ENCODE data around the gene HBP1. TPM values are rescaled to one million over a fixed set of nuclear protein-coding genes. Genes with fewer than 3 reads are reported as not detected.
A peak's percentile ranks its signal among the peaks of the same experiment; 100 is the strongest.

Gene HBP1
- total and polyA plus RNA-seq, 2 experiments from 2014 or later, result 36.0 to 52.8 TPM

DNA sequence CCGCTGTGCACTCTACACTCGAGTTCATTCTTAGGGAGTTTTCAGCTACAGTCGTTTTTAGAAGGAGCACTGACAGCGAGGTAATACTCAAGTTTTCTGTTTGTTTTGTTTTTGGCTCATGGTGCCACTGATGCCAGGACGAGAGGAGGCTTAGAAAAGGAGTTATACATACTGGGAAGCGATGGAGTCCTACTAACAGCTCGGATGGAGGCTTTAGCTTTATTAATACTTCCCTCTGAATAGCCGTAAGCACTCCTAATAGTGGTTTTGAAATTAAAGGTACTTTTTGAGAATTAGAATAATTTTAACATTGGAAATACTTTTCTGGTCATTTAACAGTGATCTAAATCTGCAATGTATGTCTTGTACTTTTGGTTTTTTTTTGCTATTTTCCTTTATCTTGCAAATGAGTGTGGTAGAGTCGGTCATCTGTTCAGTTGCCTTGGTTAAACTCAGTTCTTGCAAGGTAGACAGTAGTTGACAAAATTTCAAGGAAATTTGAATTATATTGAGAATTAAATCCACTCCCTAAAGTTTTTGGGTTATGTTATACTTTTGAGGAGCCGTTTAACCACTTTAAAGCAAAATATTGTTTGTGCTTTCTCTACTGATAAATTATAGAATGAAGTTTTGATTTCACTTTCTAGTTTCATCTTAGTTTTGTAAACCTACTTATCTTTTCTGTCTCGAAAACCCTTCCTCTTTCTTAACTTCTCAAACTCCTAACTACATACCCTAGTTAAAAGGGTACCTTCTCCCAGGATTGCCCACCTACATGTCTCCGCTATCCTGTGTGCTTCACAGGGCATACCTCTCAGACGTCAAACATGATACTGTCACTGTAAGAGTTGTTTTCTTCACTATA, 1.5 kb downstream of the HBP1 start:
- peak overlapping the region; percentile 89 for H3K4me2 ChIP-seq
- no peaks in the 10 kb centered on the region for H4K20me1 ChIP-seq (replicated peaks; ENCODE audit: insufficient read depth)
- ATAC-seq, result no peak
- no peak for DNase-seq (ENCODE audit: low spot score)
- TF ChIP-seq, protein P1, sequence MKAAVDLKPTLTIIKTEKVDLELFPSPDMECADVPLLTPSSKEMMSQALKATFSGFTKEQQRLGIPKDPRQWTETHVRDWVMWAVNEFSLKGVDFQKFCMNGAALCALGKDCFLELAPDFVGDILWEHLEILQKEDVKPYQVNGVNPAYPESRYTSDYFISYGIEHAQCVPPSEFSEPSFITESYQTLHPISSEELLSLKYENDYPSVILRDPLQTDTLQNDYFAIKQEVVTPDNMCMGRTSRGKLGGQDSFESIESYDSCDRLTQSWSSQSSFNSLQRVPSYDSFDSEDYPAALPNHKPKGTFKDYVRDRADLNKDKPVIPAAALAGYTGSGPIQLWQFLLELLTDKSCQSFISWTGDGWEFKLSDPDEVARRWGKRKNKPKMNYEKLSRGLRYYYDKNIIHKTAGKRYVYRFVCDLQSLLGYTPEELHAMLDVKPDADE (IDR thresholded peaks at IDR 0.05), result no peak
- TF ChIP-seq EZH2 (IDR thresholded peaks at IDR 0.05; ENCODE audit: low read depth, unreplicated experiment) (no peak), POLR2AphosphoS5 (IDR thresholded peaks at IDR 0.05; ENCODE audit: low read depth) (no peak), ZNF331 (CRISPR knock-in tag; IDR thresholded peaks at IDR 0.05; ENCODE audit: low read depth) (no peak), STAT1 (IDR thresholded peaks at IDR 0.05; ENCODE audit: unreplicated experiment) (no peak), CREB1 (CRISPR knock-in tag; IDR thresholded peaks at IDR 0.05; ENCODE audit: low read depth) (no peak), CTCF (conservative IDR thresholded peaks at IDR 0.05; ENCODE audit: low read depth in 2 of 2) (no peak), JUNB (IDR thresholded peaks at IDR 0.05; ENCODE audit: unreplicated experiment) (no peak), ZNF114 (CRISPR knock-in tag; IDR thresholded peaks at IDR 0.05) (no peak), NANOG (IDR thresholded peaks at IDR 0.05; ENCODE audit: borderline replicate concordance) (no peak), EZH2phosphoT487 (IDR thresholded peaks at IDR 0.05; ENCODE audit: unreplicated experiment) (no peak)
- TF ChIP-seq, protein P2, sequence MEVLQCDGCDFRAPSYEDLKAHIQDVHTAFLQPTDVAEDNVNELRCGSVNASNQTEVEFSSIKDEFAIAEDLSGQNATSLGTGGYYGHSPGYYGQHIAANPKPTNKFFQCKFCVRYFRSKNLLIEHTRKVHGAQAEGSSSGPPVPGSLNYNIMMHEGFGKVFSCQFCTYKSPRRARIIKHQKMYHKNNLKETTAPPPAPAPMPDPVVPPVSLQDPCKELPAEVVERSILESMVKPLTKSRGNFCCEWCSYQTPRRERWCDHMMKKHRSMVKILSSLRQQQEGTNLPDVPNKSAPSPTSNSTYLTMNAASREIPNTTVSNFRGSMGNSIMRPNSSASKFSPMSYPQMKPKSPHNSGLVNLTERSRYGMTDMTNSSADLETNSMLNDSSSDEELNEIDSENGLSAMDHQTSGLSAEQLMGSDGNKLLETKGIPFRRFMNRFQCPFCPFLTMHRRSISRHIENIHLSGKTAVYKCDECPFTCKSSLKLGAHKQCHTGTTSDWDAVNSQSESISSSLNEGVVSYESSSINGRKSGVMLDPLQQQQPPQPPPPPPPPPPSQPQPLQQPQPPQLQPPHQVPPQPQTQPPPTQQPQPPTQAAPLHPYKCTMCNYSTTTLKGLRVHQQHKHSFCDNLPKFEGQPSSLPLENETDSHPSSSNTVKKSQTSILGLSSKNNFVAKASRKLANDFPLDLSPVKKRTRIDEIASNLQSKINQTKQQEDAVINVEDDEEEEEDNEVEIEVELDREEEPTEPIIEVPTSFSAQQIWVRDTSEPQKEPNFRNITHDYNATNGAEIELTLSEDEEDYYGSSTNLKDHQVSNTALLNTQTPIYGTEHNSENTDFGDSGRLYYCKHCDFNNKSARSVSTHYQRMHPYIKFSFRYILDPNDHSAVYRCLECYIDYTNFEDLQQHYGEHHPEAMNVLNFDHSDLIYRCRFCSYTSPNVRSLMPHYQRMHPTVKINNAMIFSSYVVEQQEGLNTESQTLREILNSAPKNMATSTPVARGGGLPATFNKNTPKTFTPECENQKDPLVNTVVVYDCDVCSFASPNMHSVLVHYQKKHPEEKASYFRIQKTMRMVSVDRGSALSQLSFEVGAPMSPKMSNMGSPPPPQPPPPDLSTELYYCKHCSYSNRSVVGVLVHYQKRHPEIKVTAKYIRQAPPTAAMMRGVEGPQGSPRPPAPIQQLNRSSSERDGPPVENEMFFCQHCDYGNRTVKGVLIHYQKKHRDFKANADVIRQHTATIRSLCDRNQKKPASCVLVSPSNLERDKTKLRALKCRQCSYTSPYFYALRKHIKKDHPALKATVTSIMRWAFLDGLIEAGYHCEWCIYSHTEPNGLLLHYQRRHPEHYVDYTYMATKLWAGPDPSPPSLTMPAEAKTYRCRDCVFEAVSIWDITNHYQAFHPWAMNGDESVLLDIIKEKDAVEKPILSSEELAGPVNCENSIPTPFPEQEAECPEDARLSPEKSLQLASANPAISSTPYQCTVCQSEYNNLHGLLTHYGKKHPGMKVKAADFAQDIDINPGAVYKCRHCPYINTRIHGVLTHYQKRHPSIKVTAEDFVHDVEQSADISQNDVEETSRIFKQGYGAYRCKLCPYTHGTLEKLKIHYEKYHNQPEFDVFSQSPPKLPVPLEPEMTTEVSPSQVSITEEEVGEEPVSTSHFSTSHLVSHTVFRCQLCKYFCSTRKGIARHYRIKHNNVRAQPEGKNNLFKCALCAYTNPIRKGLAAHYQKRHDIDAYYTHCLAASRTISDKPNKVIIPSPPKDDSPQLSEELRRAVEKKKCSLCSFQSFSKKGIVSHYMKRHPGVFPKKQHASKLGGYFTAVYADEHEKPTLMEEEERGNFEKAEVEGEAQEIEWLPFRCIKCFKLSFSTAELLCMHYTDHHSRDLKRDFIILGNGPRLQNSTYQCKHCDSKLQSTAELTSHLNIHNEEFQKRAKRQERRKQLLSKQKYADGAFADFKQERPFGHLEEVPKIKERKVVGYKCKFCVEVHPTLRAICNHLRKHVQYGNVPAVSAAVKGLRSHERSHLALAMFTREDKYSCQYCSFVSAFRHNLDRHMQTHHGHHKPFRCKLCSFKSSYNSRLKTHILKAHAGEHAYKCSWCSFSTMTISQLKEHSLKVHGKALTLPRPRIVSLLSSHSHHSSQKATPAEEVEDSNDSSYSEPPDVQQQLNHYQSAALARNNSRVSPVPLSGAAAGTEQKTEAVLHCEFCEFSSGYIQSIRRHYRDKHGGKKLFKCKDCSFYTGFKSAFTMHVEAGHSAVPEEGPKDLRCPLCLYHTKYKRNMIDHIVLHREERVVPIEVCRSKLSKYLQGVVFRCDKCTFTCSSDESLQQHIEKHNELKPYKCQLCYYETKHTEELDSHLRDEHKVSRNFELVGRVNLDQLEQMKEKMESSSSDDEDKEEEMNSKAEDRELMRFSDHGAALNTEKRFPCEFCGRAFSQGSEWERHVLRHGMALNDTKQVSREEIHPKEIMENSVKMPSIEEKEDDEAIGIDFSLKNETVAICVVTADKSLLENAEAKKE (CRISPR knock-in tag; IDR thresholded peaks at IDR 0.05), result no peak
- TF ChIP-seq, protein P3, sequence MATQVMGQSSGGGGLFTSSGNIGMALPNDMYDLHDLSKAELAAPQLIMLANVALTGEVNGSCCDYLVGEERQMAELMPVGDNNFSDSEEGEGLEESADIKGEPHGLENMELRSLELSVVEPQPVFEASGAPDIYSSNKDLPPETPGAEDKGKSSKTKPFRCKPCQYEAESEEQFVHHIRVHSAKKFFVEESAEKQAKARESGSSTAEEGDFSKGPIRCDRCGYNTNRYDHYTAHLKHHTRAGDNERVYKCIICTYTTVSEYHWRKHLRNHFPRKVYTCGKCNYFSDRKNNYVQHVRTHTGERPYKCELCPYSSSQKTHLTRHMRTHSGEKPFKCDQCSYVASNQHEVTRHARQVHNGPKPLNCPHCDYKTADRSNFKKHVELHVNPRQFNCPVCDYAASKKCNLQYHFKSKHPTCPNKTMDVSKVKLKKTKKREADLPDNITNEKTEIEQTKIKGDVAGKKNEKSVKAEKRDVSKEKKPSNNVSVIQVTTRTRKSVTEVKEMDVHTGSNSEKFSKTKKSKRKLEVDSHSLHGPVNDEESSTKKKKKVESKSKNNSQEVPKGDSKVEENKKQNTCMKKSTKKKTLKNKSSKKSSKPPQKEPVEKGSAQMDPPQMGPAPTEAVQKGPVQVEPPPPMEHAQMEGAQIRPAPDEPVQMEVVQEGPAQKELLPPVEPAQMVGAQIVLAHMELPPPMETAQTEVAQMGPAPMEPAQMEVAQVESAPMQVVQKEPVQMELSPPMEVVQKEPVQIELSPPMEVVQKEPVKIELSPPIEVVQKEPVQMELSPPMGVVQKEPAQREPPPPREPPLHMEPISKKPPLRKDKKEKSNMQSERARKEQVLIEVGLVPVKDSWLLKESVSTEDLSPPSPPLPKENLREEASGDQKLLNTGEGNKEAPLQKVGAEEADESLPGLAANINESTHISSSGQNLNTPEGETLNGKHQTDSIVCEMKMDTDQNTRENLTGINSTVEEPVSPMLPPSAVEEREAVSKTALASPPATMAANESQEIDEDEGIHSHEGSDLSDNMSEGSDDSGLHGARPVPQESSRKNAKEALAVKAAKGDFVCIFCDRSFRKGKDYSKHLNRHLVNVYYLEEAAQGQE (IDR thresholded peaks at IDR 0.05; ENCODE audit: unreplicated experiment), result no peak
- peaks cover 48% of the 10 kb centered on the region for H3K79me2 ChIP-seq (replicated peaks; ENCODE audit: insufficient read depth)
- H3K27ac Mint-ChIP-seq, result peak overlapping the region; percentile 98
- peak overlapping the region; percentile 86 for H3K4me3 Mint-ChIP-seq
- H3K27me3 Mint-ChIP-seq (ENCODE audit: insufficient read depth, low read depth, poor library complexity), result peaks cover 8% of the 10 kb centered on the region
- H2AFZ ChIP-seq, result no peak overlapping the region
- H3K36me3 Mint-ChIP-seq (ENCODE audit: low read depth), result peaks cover 3% of the 10 kb centered on the region; the same call in 2 of the 3 replicates
- H3F3A ChIP-seq (replicated peaks; ENCODE audit: low read depth), result no peaks in the 10 kb centered on the region
- H3K27ac ChIP-seq (ENCODE audit: low read depth), result peak overlapping the region; percentile 97
- H3K4me3 ChIP-seq, result peak overlapping the region; percentile 75
- peaks cover 38% of the 10 kb centered on the region for H3K4me1 Mint-ChIP-seq
- H3K27me3 ChIP-seq (ENCODE audit: insufficient read depth), result no peaks in the 10 kb centered on the region
- H3K9me2 ChIP-seq (ENCODE audit: insufficient read depth), result no peaks in the 10 kb centered on the region
- peaks cover 25% of the 10 kb centered on the region for H3K4me1 ChIP-seq (ENCODE audit: insufficient read depth)
- H3K36me3 ChIP-seq (ENCODE audit: insufficient read depth), result no peaks in the 10 kb centered on the region
- no peaks in the 10 kb centered on the region for H3K9me3 Mint-ChIP-seq
